GM19328 (cell line): Measurements from ENCODE around the gene CPPED1.

Experiments used
- ATAC-seq: cut with Tn5 transposase; IDR thresholded peaks from one replicate; pipeline ENCODE4 v1.9.1; 2021; ENCODE audit warnings: mild to moderate bottlenecking, moderate library complexity; ENCODE audit not compliant: unreplicated experiment

The CPPED1 gene

DNA sequence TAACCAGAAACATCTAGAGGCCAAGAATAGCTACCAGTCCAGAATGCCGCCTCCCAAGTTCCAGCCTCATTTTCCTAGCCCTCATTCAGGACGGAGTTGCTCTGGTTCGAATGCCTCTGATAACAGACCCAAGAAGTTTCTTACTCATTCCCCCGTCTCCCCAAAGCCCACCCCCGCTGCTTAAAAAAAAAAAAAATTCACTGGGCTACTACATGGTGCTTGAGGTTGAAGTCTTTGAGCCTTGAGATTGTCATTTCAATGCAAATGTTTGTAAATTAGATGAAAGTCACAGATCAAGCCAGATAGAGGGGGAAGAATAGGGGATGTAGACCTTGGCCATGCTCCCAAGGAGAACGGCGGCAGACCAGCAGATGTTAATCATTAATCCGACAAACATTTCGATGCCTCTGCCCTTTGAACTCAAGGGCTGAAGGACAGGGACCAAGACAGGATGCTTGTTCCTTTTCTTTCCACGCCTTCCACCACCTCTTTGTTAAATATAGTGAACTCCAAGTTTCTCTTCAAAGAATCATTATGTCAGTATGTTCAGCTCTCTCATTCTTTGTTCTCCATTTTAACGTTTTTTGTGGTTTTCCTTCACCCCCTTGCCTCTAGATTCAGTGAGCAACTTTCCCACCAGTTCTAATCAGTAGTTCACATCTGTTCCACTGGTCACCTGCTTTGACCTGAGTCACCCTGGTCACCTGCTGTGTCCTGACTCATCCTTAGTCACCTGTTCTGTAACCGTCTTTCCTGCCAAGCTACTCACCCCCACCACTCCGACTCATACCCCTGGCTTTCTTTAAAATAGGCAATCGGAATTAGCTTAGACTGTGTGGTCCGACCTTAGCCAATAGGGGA lies 190.3 kb downstream of the CPPED1 start:
- no peak for ATAC-seq

DNA sequence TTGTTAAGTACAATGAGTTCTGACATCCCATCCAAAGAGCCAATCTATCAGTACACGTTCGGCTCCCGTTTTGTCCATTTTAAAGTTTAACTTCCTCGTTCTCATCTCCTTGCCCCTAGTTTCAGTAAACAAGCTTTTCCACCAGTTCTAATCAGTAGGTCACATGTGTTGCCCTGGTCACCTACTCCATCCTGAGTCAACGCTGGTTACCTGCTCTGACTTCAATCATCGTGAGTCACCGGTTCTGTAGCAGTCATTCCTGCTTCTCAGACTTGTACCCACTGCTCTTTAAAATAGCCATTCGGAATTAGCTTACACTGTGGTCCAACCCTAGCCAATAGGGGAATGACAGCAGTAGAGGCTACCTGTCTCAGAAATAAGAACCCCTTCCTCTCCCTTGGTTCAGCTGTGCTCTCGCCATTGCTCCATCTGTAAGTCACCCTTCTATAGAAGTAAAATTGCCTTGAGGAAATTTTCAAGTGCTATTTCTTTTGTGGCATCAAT lies 191.0 kb downstream of the CPPED1 start:
- ATAC-seq: no peak

DNA sequence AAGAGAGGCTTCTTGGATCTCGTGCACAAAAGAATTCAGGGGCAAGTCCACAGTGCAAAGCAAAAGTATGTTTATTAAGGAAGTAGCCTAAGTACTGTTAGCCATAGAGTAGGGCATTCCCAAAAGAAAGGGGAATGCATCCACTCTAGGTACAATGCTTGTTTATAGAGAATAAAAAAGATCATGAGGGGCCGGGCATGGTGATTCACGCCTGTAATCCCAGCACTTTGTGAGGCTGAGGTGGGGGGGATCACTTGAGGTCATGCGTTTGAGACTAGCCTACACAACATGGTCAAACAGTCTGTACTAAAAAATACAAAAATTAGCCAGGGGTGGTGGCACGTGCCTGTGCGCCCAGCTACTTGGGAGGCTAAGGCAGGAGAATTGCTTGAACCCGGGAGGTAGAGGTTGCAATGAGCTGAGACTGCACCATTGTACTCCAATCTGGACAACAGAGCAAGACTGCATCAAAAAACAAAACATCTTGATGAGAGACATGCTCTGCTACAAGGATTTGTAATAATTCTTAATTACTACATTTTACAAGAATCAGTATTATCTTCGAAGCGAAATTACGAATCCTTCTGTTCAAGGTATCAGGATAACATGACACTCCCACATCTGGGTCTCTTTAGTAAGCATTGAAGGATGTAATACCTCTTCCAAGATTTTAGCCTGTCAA lies 191.6 kb downstream of the CPPED1 start:
- ATAC-seq: no peak

DNA sequence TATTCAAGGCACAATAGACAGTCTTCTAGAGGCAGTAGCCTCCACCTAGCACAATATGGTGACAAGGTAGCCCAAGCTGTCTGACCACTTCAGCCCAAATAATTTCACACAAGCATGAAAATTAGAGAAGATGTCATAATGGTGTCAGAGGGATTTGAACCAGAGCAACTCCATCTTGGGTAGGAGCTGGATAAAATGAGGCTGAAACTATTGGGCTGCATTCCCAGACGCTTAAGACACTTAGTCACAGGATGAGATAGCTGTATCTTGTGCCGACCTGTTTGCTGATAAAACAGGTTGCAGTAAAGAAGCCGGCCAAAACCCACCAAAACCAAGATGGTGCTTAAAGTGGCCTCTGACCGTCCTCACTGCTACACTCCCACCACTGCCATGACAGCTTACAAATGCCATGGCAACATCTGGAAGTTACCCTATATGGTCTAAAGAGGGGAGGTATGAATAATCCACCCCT lies 192.6 kb downstream of the CPPED1 start:
- no peak for ATAC-seq

DNA sequence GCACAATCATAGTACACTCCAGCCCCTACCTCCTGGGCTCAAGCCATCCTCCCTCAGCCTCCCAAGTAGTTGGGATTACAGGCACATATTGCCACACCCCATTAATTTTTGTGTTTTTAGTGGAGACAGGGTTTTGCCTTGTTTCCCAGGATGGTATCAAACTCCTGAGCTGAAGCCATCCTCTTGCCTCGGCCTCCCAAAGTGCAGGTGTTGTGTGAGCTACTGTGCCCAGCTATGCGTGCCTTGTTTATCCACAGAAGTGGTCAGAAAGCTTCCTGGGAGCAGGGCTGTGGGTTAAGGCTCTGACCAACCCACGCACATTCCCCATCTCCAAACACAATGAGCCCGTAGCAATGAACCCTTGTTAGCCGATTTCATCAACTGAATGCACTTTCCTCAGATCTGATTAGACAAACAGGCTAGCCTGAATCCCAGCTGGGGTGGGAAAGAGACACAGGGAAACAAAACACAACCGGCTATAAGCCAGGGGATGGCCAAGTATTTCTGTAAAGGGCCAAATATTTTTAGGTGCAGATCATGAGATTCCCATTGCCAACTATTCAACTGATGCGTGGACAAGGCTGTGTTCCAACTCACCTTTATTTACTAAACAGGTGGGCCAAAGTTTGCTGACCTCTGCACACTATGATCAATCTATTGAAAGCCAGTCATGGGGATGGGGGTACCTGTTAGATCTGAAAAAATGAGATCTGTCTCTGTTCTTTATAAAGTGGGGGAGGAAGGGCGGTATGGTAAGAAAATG lies 193.6 kb downstream of the CPPED1 start:
- no peak for ATAC-seq
